GM12891 (cell line): Measurements from ENCODE around the gene HKDC1.

Experiments
- POLR2A ChIP-seq: IDR thresholded peaks from 2 replicates; pipeline ENCODE4 v1.6.1; 2011; ENCODE audit warnings: low read depth, low read length, control low read depth
- POLR2AphosphoS5 ChIP-seq: IDR thresholded peaks from 2 replicates; pipeline ENCODE4 v1.6.1; 2011; ENCODE audit warnings: low read depth, low read length, control low read depth
- POU2F2 ChIP-seq: IDR thresholded peaks from 2 replicates; pipeline ENCODE4 v1.6.1; 2011; ENCODE audit warnings: low read depth, mild to moderate bottlenecking, control low read depth, low read length, moderate library complexity
- SPI1 ChIP-seq: IDR thresholded peaks from 2 replicates; pipeline ENCODE4 v1.6.1; 2011; ENCODE audit warnings: low read depth, low read length, control low read depth
- TAF1 ChIP-seq: IDR thresholded peaks from 2 replicates; pipeline ENCODE4 v1.6.1; 2011; ENCODE audit warnings: low read depth, low read length, control low read depth

- TF ChIP-seq POLR2A (no peak), POLR2AphosphoS5 (no peak), POU2F2 (no peak), TAF1 (no peak), SPI1 (no peak)
Measured at GRCh38 chr10:69239816-69240434, 19.8 kb downstream of the HKDC1 start.
